Adipose tissue (tissue), 3 donors: ENCODE data around the gene ACRBP. TPM values are rescaled to one million over a fixed set of nuclear protein-coding genes. Genes with fewer than 3 reads are reported as not detected.
"Not testable (repeated sequence)": the region's sequence is repeated elsewhere in the genome, so short reads cannot be mapped to it uniquely, and the experiment has no call there.

Experiments used
- H3K27ac ChIP-seq: one replicate; pipeline ENCODE4 v1.5.1; 2013; ENCODE audit warnings: low read depth, low read length
- WGBS, 3 donors: extraction: QIAGEN DNeasy Blood & Tissue Kit; methylation state at CpG; one replicate each; pipeline ENCODE4 v1.1.7; 2013; 5-methylcytosine and 5-hydroxymethylcytosine counted together
- polyA plus RNA-seq, 3 donors: library from polyadenylated mRNA; stranded (reverse); fragments of 200-250 nt; gene quantifications; one replicate each; pipeline ENCODE4 v1.2.3, GENCODE V29; 2013
- donor health status: healthy with polysubstance abuse.
- donor health status: Bipolar disorder and iron deficiency.
- donor health status: healthy.

Gene ACRBP
- polyA plus RNA-seq, 3 donors: 0.74 to 1.6 TPM; not detected in 1

GRCh38 chr12:6604259-6605029 is 42.8 kb downstream of the ACRBP start:
- WGBS, 3 donors: 45 to 66% (median 59%) methylated on average over 6 of the region's 6 CpGs
- no peak overlapping the region for H3K27ac ChIP-seq

GRCh38 chr12:6603095-6603567 is 44.1 kb downstream of the ACRBP start:
- no peak overlapping the region for H3K27ac ChIP-seq
- 18 to 21% (median 19%) methylated on average over 5 to 6 of the region's 6 CpGs for WGBS, 3 donors

DNA sequence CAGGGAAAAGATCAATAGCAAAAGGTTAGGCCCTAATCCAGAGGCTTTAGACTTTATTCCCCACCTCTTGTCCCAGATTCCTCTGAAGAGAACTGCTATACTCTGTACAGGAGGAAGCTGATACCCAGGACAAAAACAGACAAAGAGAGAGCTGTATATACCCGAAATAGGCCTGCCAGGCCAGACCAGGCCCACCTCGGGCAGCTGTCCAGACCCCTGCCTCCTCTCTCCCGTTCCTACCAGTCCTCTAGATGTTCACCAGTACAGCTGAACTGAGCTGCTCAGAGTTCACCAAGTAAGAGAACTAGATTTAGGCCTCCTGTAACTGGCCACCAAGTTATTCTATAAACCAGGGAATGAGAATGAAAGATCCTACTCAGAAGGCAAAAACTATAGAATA is 44.7 kb downstream of the ACRBP start:
- H3K27ac ChIP-seq: no peak overlapping the region
- 69 to 74% (median 69%) methylated on average over 3 of the region's 3 CpGs for whole genome bisulfite sequencing, 3 donors

- WGBS, 3 donors: 87 to 91% (median 90%) methylated on average over 9 to 10 of the region's 10 CpGs
Measured at GRCh38 chr12:6595673-6596072, 51.6 kb downstream of the ACRBP start.

GRCh38 chr12:6592087-6592486 is 55.1 kb downstream of the ACRBP start:
- WGBS, 3 donors: 93 to 95% (median 94%) methylated on average over 8 of the region's 8 CpGs
- no peak overlapping the region for H3K27ac ChIP-seq

More at GRCh38 chr12:6595673-6596072, 51.6 kb downstream of the ACRBP start:
- H3K27ac ChIP-seq: not testable (repeated sequence)

Other genes with a start within 250 kb of the ACRBP start
- gene CD27, start 202.5 kb downstream of the ACRBP start, polyA plus RNA-seq: 1 to 10 TPM in 1 of 3 donors, under 1 TPM in 1, not detected in 1; 0.82 to 1.1 TPM
- gene TAPBPL, start 195.4 kb downstream of the ACRBP start, polyA plus RNA-seq: 10 to 100 TPM in 1 of 3 donors, 1 to 10 TPM in 2; 8.0 to 15.9 (median 8.9) TPM
- 1 to 10 TPM; 3.3 to 4.7 (median 4.6) TPM for gene VAMP1, start 176.8 kb downstream of the ACRBP start, polyA plus RNA-seq
- gene MRPL51, start 154.2 kb downstream of the ACRBP start, polyA plus RNA-seq: 100 to 1,000 TPM in 1 of 3 donors, 10 to 100 TPM in 2; 74.8 to 100 (median 94.9) TPM
- gene NCAPD2, start 153.3 kb downstream of the ACRBP start, polyA plus RNA-seq: 1 to 10 TPM; 5.5 to 7.4 (median 7.1) TPM
- 1,000 to 10,000 TPM in 2 of 3 donors, 100 to 1,000 TPM in 1; 763 to 1,731 (median 1,287) TPM for gene GAPDH, start 112.9 kb downstream of the ACRBP start, polyA plus RNA-seq
- 10 to 100 TPM in 2 of 3 donors, 1 to 10 TPM in 1; 7.3 to 18.7 (median 15.3) TPM for gene IFFO1, start 91.4 kb downstream of the ACRBP start, polyA plus RNA-seq
- gene NOP2, start 79.1 kb downstream of the ACRBP start, polyA plus RNA-seq: 10 to 100 TPM; 11.8 to 42.9 (median 22.0) TPM
- gene CHD4, start 40.1 kb downstream of the ACRBP start, polyA plus RNA-seq: 100 to 1,000 TPM in 1 of 3 donors, 10 to 100 TPM in 2; 77.3 to 133 (median 92.3) TPM
- gene LPAR5, start 11.5 kb downstream of the ACRBP start, polyA plus RNA-seq: 1 to 10 TPM in 1 of 3 donors, under 1 TPM in 2; 0.11 to 1.0 (median 0.35) TPM
- 10 to 100 TPM; 23.2 to 28.7 (median 25.2) TPM for gene ING4, start 15.7 kb upstream of the ACRBP start, polyA plus RNA-seq
- gene ZNF384, start 41.9 kb upstream of the ACRBP start, polyA plus RNA-seq: 10 to 100 TPM; 25.2 to 35.8 (median 25.7) TPM
- under 1 TPM in 2 of 3 donors, not detected in 1; 0.09 to 0.49 TPM for gene PIANP, start 53.4 kb upstream of the ACRBP start, polyA plus RNA-seq
- gene COPS7A, start 76.6 kb upstream of the ACRBP start, polyA plus RNA-seq: 10 to 100 TPM; 33.5 to 71.9 (median 66.1) TPM
- gene MLF2, start 105.7 kb upstream of the ACRBP start, polyA plus RNA-seq: 100 to 1,000 TPM in 2 of 3 donors, 10 to 100 TPM in 1; 78.2 to 196 (median 188) TPM
- gene PTMS, start 118.9 kb upstream of the ACRBP start, polyA plus RNA-seq: 100 to 1,000 TPM in 2 of 3 donors, 10 to 100 TPM in 1; 71.7 to 632 (median 263) TPM
- gene LAG3, start 125.1 kb upstream of the ACRBP start, polyA plus RNA-seq: 1 to 10 TPM in 2 of 3 donors, under 1 TPM in 1; 0.08 to 3.0 (median 1.0) TPM
- gene CD4, start 142.1 kb upstream of the ACRBP start, polyA plus RNA-seq: 10 to 100 TPM in 1 of 3 donors, 1 to 10 TPM in 2; 3.7 to 11.2 (median 7.6) TPM
- gene GPR162, start 174.4 kb upstream of the ACRBP start, polyA plus RNA-seq: 1 to 10 TPM; 2.0 to 5.1 (median 5.1) TPM
- gene P3H3, start 181.0 kb upstream of the ACRBP start, polyA plus RNA-seq: 1 to 10 TPM; 5.4 to 9.0 (median 7.4) TPM
- gene GNB3, start 193.5 kb upstream of the ACRBP start, polyA plus RNA-seq: 1 to 10 TPM in 1 of 3 donors, under 1 TPM in 2; 0.86 to 1.7 (median 0.89) TPM
- gene CDCA3, start 203.9 kb upstream of the ACRBP start, polyA plus RNA-seq: 1 to 10 TPM in 1 of 3 donors, under 1 TPM in 2; 0.52 to 1.1 (median 0.64) TPM
- gene USP5, start 204.7 kb upstream of the ACRBP start, polyA plus RNA-seq: 10 to 100 TPM; 14.7 to 32.5 (median 28.5) TPM
- 100 to 1,000 TPM; 244 to 500 (median 371) TPM for gene TPI1, start 220.1 kb upstream of the ACRBP start, polyA plus RNA-seq
- gene SPSB2, start 225.9 kb upstream of the ACRBP start, polyA plus RNA-seq: 1 to 10 TPM; 5.4 to 6.2 (median 5.6) TPM